Neural cell (in vitro differentiated cells): ENCODE data around the gene SAV1. TPM values are rescaled to one million over a fixed set of nuclear protein-coding genes. Genes with fewer than 3 reads are reported as not detected.
"Not testable (repeated sequence)": the region's sequence is repeated elsewhere in the genome, so short reads cannot be mapped to it uniquely, and the experiment has no call there.

Source experiments
- H2AFZ ChIP-seq: fragments of 200-600, 300-800 bp; sonication (generic), shearing (Covaris generic); 2 replicates; pipeline ENCODE4 v1.6.0; 2014; ENCODE audit warnings: low read depth, mild to moderate bottlenecking, antibody characterized with exemption, low read length, moderate library complexity
- H3F3A ChIP-seq: fragments of 200-600 bp; shearing (Covaris generic); 2 replicates; pipeline ENCODE4 v1.6.1; 2016; ENCODE audit warnings: mild to moderate bottlenecking, moderate library complexity, mixed read lengths, antibody characterized with exemption, low read length; ENCODE audit not compliant: insufficient read depth, poor library complexity, severe bottlenecking
- H3K27ac ChIP-seq: fragments of 200-600, 300-800 bp; sonication (generic), shearing (Covaris generic); 2 replicates; pipeline ENCODE4 v1.5.1; 2014; ENCODE audit warnings: mild to moderate bottlenecking, low read length, moderate library complexity
- H3K27me3 ChIP-seq: fragments of 300-800, 200-600 bp; sonication (generic), shearing (Covaris generic); 2 replicates; pipeline ENCODE4 v1.6.0; 2014; ENCODE audit warnings: mild to moderate bottlenecking, low read depth, low read length, moderate library complexity; ENCODE audit not compliant: insufficient read depth
- H3K36me3 ChIP-seq: fragments of 300-800, 200-600 bp; sonication (generic), shearing (Covaris generic); 2 replicates; pipeline ENCODE4 v1.5.1; 2014; ENCODE audit warnings: mild to moderate bottlenecking, antibody characterized with exemption, low read length, moderate library complexity; ENCODE audit not compliant: insufficient read depth
- H3K4me2 ChIP-seq: fragments of 300-800, 200-600 bp; sonication (generic), shearing (Covaris generic); 2 replicates; pipeline ENCODE4 v1.6.0; 2014; ENCODE audit warnings: mild to moderate bottlenecking, low read length
- H3K4me3 ChIP-seq: fragments of 300-800, 200-600 bp; sonication (generic), shearing (Covaris generic); 2 replicates; pipeline ENCODE4 v1.5.1; 2014; ENCODE audit warnings: mild to moderate bottlenecking, low read length, moderate library complexity
- H3K79me2 ChIP-seq: fragments of 200-600 bp; shearing (Covaris generic); replicated peaks from 2 replicates; pipeline ENCODE4 v1.6.0; 2014; ENCODE audit warnings: mild to moderate bottlenecking, low read length, moderate library complexity; ENCODE audit not compliant: insufficient read depth
- H3K9ac ChIP-seq: fragments of 300-800, 200-600 bp; sonication (generic), shearing (Covaris generic); 2 replicates; pipeline ENCODE4 v1.6.1; 2016; ENCODE audit warnings: mild to moderate bottlenecking, low read length, mixed read lengths
- H3K9me2 ChIP-seq: fragments of 200-600 bp; shearing (Covaris generic); 2 replicates; pipeline ENCODE4 v1.6.1; 2016; ENCODE audit warnings: mild to moderate bottlenecking, low read length, mixed read lengths; ENCODE audit not compliant: insufficient read depth
- H3K9me3 ChIP-seq: fragments of 200-600, 300-800 bp; sonication (generic), shearing (Covaris generic); 2 replicates; pipeline ENCODE4 v1.6.1; 2016; ENCODE audit warnings: mild to moderate bottlenecking, mixed run types, low read length, moderate library complexity, mixed read lengths
- H4K20me1 ChIP-seq: fragments of 200-600 bp; shearing (Covaris generic); 2 replicates; pipeline ENCODE4 v1.6.1; 2016; ENCODE audit warnings: mild to moderate bottlenecking, mixed run types; ENCODE audit not compliant: insufficient read depth
- EP300 ChIP-seq: fragments of 450-650 bp; conservative IDR thresholded peaks from 2 replicates; pipeline ENCODE4 v1.6.1; 2014; ENCODE audit warnings: antibody characterized with exemption, mild to moderate bottlenecking, moderate library complexity; ENCODE audit not compliant: poor library complexity, severe bottlenecking
- EZH2 ChIP-seq: fragments of 200-600, 300-800 bp; shearing (Covaris generic), sonication (generic); IDR thresholded peaks from 2 replicates; pipeline ENCODE4 v1.6.1; 2014; ENCODE audit warnings: antibody characterized with exemption, low read length, borderline replicate concordance, mild to moderate bottlenecking; ENCODE audit not compliant: insufficient read depth, poor library complexity, severe bottlenecking
- MXI1 ChIP-seq: fragments of 450-650 bp; conservative IDR thresholded peaks from 2 replicates; pipeline ENCODE4 v1.6.1; 2014; ENCODE audit warnings: antibody characterized with exemption, mild to moderate bottlenecking; ENCODE audit not compliant: poor library complexity, severe bottlenecking
- POLR2AphosphoS5 ChIP-seq: IDR thresholded peaks from 2 replicates; pipeline ENCODE4 v1.6.1; 2012
- RAD21 ChIP-seq: fragments of 450-650 bp; conservative IDR thresholded peaks from 2 replicates; pipeline ENCODE4 v1.6.1; 2014; ENCODE audit warnings: antibody characterized with exemption, mild to moderate bottlenecking, moderate library complexity
- SMC3 ChIP-seq: fragments of 450-650 bp; conservative IDR thresholded peaks from 2 replicates; pipeline ENCODE4 v1.6.1; 2014; ENCODE audit warnings: antibody characterized with exemption, mild to moderate bottlenecking, moderate library complexity; ENCODE audit not compliant: poor library complexity
- TAF1 ChIP-seq: IDR thresholded peaks from 2 replicates; pipeline ENCODE4 v1.6.1; 2012; ENCODE audit warnings: low read depth
- polyA plus RNA-seq: library from polyadenylated mRNA; depleted of rRNA; stranded (reverse); fragments of >200 nt; gene quantifications from 2 replicates; pipeline ENCODE4 v1.2.3, GENCODE V29; 2014
- TF ChIP-seq, protein P1 (sequence below): IDR thresholded peaks from 2 replicates; pipeline ENCODE4 v1.6.1; 2012; ENCODE audit warnings: borderline replicate concordance
- TF ChIP-seq, protein P2 (sequence below): fragments of 450-650 bp; IDR thresholded peaks from 2 replicates; pipeline ENCODE4 v1.5.1; 2014; ENCODE audit warnings: antibody characterized with exemption, mild to moderate bottlenecking, moderate library complexity; ENCODE audit not compliant: poor library complexity, severe bottlenecking

The SAV1 gene
- polyA plus RNA-seq, 1 donor from 2014 or later, result 4.9 TPM

DNA sequence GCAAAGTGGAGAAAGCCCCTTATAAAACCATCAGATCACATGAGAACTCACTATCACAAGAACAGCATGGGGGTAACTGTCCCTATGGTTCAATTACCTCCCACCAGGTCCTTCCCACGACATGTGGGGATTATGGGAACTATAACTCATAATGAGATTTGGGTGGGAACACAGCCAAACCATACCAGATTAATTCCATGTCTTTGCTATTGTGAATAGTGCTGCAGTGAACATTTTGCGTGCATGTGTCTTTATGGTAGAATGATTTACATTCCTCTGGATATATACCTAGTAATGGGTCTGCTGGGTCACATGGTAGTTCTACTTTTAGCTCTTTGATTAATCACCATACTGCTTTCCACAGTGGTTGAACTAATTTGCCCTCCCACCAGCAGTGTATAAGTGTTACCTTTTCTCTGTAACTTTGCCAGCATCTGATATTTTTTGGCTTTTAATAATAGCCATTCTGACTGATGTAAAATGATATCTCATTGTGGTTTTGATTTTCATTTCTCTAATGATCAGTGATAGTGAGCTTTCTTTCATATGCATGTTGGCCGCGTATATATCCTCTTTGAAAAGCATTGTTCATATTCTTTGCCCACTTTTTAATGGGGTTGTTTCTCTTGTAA is 29.7 kb upstream of the SAV1 start:
- no peaks in the 10 kb centered on the region for H3F3A ChIP-seq
- no peak overlapping the region for H2AFZ ChIP-seq
- H3K9me2 ChIP-seq, result no peaks in the 10 kb centered on the region
- no peak overlapping the region for H3K27ac ChIP-seq
- no peak overlapping the region for H3K9ac ChIP-seq
- H3K79me2 ChIP-seq, result no peaks in the 10 kb centered on the region
- H3K27me3 ChIP-seq, result no peaks in the 10 kb centered on the region
- no peaks in the 10 kb centered on the region for H3K36me3 ChIP-seq
- H3K4me3 ChIP-seq, result no peak overlapping the region
- no peak overlapping the region for H3K4me2 ChIP-seq
- TF ChIP-seq, protein P1, sequence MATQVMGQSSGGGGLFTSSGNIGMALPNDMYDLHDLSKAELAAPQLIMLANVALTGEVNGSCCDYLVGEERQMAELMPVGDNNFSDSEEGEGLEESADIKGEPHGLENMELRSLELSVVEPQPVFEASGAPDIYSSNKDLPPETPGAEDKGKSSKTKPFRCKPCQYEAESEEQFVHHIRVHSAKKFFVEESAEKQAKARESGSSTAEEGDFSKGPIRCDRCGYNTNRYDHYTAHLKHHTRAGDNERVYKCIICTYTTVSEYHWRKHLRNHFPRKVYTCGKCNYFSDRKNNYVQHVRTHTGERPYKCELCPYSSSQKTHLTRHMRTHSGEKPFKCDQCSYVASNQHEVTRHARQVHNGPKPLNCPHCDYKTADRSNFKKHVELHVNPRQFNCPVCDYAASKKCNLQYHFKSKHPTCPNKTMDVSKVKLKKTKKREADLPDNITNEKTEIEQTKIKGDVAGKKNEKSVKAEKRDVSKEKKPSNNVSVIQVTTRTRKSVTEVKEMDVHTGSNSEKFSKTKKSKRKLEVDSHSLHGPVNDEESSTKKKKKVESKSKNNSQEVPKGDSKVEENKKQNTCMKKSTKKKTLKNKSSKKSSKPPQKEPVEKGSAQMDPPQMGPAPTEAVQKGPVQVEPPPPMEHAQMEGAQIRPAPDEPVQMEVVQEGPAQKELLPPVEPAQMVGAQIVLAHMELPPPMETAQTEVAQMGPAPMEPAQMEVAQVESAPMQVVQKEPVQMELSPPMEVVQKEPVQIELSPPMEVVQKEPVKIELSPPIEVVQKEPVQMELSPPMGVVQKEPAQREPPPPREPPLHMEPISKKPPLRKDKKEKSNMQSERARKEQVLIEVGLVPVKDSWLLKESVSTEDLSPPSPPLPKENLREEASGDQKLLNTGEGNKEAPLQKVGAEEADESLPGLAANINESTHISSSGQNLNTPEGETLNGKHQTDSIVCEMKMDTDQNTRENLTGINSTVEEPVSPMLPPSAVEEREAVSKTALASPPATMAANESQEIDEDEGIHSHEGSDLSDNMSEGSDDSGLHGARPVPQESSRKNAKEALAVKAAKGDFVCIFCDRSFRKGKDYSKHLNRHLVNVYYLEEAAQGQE, result no peak
- H4K20me1 ChIP-seq, result no peaks in the 10 kb centered on the region
- peaks cover 6% of the 10 kb centered on the region for H3K9me3 ChIP-seq

DNA sequence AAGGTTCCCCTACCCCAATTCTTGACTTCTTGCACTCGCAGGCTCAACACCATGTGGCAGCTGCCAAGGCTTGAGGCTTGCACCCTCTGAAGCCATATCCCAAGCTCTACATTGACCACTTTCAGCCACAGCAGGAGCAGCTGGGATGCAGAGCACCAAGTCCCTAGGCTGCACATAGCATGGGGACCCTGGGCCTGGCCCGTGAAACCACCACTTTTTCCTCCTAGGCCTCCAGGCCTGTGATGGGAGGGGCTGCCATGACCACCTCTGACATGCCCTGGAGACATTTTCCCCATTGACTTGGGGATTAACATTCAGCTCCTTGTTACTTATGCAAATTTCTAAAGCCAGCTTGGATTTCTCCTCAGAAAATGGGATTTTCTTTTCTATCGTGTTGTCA is 26.2 kb upstream of the SAV1 start:
- H4K20me1 ChIP-seq, H3K27me3 ChIP-seq, H3K27ac ChIP-seq, H2AFZ ChIP-seq, H3K9ac ChIP-seq, H3K4me3 ChIP-seq, H3K79me2 ChIP-seq, H3K36me3 ChIP-seq, H3K9me3 ChIP-seq, H3F3A ChIP-seq, H3K4me2 ChIP-seq, H3K9me2 ChIP-seq: not testable (repeated sequence)

DNA sequence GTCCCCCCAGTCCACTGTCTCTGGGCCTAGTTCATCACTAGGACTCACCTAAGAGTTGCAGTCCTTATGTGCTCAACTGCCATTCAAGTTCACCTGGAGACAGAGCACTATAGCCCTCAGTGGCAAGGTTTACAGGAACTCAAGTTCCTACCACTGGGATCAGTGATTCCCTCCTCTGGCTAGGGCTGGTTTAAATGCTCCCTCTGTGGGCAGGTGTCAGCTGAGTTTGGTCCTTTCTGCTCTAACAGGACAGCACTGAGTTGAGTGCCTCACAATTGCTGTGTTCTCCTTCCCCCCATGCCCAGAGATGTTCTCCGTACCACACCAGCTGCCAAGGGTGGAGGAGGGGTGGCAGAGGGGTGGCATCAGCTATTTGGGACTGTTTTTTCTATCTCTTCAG is 20.8 kb upstream of the SAV1 start:
- Histone ChIP-seq H2AFZ (no peak overlapping the region), H3K4me2 (no peak overlapping the region), H3K36me3 (no peaks in the 10 kb centered on the region), H3K9me2 (no peaks in the 10 kb centered on the region), H3K9me3 (peaks cover 6% of the 10 kb centered on the region), H3K79me2 (no peaks in the 10 kb centered on the region), H4K20me1 (no peaks in the 10 kb centered on the region), H3F3A (no peaks in the 10 kb centered on the region), H3K27me3 (no peaks in the 10 kb centered on the region), H3K4me3 (no peak overlapping the region), H3K9ac (no peak overlapping the region), H3K27ac (no peak overlapping the region)
- TF ChIP-seq, protein P2, sequence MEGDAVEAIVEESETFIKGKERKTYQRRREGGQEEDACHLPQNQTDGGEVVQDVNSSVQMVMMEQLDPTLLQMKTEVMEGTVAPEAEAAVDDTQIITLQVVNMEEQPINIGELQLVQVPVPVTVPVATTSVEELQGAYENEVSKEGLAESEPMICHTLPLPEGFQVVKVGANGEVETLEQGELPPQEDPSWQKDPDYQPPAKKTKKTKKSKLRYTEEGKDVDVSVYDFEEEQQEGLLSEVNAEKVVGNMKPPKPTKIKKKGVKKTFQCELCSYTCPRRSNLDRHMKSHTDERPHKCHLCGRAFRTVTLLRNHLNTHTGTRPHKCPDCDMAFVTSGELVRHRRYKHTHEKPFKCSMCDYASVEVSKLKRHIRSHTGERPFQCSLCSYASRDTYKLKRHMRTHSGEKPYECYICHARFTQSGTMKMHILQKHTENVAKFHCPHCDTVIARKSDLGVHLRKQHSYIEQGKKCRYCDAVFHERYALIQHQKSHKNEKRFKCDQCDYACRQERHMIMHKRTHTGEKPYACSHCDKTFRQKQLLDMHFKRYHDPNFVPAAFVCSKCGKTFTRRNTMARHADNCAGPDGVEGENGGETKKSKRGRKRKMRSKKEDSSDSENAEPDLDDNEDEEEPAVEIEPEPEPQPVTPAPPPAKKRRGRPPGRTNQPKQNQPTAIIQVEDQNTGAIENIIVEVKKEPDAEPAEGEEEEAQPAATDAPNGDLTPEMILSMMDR, result no peak
- no peak for TF ChIP-seq TAF1

DNA sequence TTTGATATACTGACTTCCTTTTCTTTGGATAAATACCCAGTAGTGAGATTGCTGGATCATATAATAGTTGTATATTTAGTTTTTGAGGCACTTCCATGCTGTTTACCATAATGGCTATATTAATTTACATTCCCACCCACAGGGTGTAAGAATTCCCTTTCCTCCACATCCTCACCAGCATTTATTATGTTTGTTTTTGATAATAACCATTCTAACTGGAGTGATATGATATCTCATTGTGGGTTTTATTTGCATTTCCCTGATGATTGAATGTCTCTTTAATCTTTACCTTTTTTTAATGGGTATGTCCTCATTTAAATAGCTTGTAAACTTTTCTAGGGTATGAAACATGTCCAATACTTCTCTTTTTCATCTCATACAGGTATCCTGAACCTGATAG is 11.6 kb upstream of the SAV1 start:
- no peaks in the 10 kb centered on the region for H3K36me3 ChIP-seq
- H3K27ac ChIP-seq, result no peak overlapping the region
- H3K79me2 ChIP-seq, result no peaks in the 10 kb centered on the region
- H3K4me3 ChIP-seq, result no peak overlapping the region
- no peaks in the 10 kb centered on the region for H3K9me2 ChIP-seq
- H2AFZ ChIP-seq, result no peak overlapping the region
- H3K27me3 ChIP-seq, result no peaks in the 10 kb centered on the region
- no peaks in the 10 kb centered on the region for H3F3A ChIP-seq
- no peaks in the 10 kb centered on the region for H3K9me3 ChIP-seq
- H3K9ac ChIP-seq, result no peak overlapping the region
- H3K4me2 ChIP-seq, result no peak overlapping the region
- no peaks in the 10 kb centered on the region for H4K20me1 ChIP-seq
- TF ChIP-seq EP300, result no peak
- TF ChIP-seq MXI1, result no peak
- TF ChIP-seq, protein P2, result no peak
- TF ChIP-seq RAD21, result no peak
- no peak for TF ChIP-seq SMC3
- no peak for TF ChIP-seq POLR2AphosphoS5
- no peak for TF ChIP-seq TAF1
- TF ChIP-seq EZH2, result no peak
